NCI-H2107 (cell line): ENCODE measurements around the gene CLSTN2.

ENCODE experiments used
- DNase-seq: peaks from one replicate; lab custom pipeline; 2025; lab: John Stamatoyannopoulos, UW

The CLSTN2 gene

DNA sequence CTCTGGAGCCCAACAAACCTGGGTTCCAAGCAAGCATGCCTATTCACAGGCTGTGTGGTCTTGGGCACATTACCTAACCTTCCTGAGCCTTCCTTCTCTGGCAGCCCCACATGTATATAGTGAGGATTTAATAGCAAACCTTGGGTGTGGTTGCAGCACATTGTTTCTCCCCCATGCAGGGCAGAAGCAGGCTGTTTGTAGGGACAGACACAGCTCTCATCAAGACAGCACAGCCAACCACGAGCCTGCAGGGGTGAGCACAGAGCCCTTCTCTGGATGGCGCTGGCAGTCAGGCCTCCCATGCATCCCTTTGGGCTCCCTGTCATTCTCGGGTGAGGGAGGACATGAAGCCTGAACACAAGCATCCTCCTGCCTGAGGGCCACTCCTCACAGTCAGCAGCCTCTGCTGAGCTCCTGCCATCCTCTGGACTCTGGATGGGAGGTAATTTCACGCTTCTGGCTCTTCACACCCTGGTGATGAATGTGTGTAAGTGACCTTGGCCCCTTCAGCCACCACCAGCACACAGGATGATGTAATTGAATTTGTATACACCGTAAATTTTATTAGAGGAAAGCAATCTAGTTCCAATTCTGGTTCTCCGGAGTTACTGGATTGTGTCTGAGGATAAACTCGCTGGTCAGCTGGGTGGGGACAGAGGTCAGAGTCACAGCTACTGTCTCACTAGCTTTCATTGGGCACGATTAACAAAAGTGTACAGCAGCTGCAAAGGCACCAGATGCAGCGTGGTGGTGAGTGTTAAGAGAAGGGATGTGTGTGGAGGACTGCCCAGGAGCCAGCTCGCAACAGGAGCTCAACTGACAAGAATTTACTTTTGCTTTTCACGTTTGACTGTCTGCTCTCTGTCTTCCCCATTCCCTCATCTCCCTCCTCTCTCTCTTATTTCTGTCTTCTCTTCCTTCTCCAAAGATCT, 118.1 kb downstream of the CLSTN2 start:
- DNase-seq, result no peak

DNA sequence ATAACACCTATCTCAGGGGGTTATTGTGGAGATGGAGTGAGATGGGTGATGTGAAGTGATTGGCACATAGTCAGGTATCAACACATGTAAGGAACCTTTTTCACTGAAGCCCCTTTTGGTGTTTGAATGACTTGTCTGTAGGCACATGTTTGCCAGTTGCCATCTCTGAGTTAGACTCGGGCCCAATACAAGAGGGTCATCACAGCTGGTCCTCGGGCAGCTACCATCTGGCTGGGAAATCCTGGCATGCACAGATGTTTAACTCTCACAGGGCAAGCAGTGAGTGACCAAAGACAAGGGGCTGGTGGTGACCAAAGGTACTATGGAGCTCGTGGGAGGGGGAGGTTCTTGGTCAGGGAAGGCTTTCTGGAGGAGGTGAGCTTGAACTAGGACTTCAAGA, 118.8 kb downstream of the CLSTN2 start:
- DNase-seq, result no peak

DNA sequence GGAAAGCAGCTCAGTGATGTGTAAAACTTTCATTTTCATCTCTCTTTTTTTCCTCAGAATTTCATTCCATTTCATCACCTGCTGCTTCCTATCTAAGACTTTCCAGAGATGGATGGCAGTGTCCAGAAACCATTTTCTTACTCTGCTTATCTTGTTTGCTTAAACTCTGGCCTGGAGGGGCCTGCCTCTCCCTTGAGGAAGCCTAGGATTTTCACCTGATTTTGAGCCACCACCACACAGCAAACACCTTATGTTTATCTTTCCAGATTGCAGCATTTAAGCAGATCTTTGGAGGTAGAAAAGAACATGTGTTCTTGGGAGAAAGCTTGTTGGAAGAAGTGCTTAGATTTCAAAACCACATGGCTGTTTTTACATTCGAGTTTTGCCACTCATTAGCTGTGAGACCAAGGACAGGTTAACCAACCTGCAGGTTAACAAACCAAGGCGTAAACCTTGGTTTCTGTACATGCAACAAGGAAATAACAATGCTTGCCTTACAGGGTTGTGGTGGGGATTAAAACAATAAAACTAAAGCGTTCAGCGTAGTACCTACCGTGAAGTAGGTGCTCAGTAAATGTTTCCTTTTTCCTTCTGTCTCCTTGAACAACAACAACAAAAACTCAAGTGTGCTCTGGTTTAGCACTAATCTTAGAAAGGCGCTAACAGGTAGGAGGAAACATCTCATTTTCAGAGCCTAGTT, 120.3 kb downstream of the CLSTN2 start:
- DNase-seq, result no peak

DNA sequence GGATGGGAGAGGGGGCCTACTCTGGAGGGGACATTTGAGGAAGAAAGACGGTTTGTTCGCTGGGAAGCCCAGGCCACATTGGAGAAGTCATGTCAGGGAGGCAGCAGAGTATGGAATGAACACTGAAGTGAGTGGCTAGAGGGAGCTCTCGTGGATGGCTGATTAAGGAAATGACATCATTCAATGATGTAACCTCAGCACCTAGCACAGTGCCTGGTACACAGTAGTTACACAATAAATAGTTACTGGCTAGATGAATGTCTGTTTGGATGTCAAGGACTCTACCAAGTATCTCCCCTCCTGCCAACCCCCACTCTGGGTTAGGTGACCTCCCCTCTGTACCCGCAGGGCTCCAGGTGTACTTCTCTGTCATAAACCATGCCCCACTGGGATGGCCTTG, 121.1 kb downstream of the CLSTN2 start:
- no peak for DNase-seq

GRCh38 chr3:140061211-140061610, 126.2 kb downstream of the CLSTN2 start:
- no peak for DNase-seq

DNA sequence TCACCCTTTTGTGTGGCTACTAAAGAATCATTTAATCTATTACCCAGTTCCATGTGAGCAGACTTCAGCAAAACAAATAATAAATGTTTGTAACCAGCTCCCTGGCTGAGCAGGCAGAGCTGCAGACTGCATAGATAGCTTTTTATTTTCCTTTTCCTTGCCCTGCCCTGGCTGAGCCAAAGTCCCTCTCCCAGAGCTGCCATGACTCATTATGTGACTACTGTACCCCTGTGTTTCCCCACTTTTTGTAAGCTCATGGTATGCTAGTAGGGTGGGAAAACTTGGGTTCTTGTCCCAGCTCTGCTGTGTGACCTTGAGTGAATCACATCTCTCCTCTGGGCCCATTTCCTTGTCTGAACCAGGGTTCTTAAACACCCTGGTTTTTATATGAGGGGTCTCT, 127.5 kb downstream of the CLSTN2 start:
- DNase-seq, result no peak

DNA sequence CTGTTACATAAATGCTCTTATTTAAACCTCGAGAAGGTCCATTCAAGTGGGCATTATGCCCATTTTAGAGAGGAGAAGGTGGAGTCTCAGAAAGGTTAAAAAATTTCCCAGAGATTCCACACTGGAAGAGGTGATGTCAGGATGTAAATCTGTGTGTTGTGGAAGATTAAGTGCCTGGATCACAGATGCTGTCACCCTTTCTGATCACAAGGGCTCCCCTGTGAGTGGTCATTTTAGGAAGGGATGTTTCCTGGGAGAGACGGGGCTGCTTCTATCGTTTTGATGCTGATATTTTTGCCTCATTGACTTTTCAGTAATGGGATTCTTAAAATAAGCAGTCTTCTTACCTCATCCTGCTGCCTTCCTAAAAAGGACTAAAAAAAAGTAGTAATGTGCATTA, 132.5 kb downstream of the CLSTN2 start:
- DNase-seq, result no peak

DNA sequence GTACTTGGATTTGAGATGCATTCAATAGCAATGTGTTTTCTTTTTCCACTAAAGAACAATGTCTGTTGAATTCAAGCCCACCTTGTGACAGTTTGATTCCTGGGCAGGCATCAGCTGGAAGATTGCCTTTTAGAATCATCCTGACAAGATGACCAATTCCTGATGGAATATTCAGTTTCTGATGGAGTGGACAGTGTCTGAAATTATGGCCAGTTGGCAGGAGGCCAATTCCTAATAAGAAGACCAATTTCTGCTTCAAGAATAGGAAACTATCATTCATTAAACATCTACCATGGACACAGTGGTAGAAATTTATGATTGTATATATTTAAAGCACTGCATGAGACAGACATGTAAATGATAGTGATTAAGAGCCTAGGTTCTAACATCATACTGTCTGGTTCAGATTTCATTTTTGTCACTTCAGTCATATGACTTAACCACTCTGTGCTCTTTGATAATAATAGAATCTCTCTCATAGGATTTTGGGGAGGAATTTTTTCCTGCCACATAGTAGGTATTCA, 133.6 kb downstream of the CLSTN2 start:
- no peak for DNase-seq

GRCh38 chr3:140073278-140074045, 138.5 kb downstream of the CLSTN2 start:
- no peak for DNase-seq

DNA sequence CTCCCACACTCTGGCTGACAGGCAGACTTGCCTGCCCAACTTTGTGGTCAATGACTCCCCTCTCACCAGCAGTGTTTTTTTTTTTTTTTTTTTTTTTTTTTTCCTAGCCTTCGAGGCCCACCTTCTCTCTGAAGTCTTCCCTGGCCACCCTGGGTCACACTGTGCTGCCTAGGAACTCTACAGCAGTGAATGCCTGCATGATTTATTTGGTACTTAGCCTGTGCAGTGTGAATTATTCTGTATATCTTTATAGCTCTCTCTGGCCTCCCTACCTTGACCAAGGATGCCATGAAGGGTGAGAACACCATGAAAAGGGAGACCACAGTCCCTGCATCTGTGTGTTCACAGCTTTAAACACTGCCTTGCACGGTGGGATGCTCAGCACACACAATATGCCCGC, 141.6 kb downstream of the CLSTN2 start:
- no peak for DNase-seq

DNA sequence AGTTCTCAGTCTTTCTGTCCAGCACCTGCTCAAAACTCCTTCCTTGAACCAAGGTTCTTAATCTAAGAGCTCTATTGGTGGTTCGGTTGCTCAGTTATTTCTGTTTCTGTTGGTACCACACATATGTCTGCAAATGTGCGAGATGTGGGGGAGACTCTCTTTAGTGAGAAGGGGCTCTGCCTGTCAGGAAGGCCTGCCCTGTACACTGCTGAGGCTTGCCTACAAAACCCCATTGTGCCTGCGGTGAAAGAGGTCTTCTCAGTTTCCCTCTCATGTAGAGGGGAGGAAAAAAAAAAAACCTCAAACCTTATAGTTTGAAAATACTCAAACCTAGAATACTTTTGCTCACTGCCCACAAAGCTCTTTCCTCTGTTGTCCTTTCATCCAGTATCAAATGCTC, 142.4 kb downstream of the CLSTN2 start:
- no peak for DNase-seq

- DNase-seq, result no peak
Measured at GRCh38 chr3:140078343-140078742, 143.4 kb downstream of the CLSTN2 start.

DNA sequence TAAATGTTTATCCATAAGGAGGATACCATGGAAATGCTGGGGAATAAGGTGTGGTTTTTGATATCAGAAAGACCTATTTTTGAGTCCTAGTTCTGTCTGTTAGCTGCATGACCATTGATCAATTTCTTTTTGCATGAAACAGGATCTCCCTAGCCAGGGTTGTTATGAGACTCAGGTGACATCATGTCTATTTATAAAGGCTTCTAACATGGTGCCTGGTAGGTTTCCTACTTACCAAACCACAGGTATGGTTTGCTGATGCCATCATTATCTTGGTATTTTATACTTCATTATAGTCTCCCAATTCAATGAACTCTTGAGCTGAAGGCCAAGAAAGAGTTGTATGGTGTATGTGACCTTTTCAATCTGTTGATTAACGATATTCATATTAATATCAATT, 144.0 kb downstream of the CLSTN2 start:
- no peak for DNase-seq

GRCh38 chr3:140081887-140082286, 146.9 kb downstream of the CLSTN2 start:
- DNase-seq, result no peak

GRCh38 chr3:140085001-140085400, 150.0 kb downstream of the CLSTN2 start:
- no peak for DNase-seq

DNA sequence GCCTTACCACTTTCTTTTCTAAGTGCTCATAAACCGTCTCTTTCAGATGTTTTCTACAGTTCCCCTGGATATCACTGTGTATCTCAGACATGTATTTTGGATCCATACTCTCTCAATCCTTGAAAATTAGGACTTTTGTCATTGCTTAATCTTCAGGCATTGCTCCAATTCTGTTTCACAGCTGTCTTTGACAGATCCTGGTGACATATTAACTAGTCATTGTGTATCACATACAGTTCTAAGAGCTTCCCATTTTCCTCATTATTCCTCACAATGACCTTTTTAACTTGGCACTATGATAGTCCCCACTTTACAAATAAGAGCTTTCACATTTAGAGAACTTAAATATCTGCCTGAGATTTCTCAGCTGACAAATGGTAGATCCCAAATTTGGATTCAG, 151.7 kb downstream of the CLSTN2 start:
- no peak for DNase-seq

- DNase-seq, result no peak
Measured at GRCh38 chr3:140088058-140088457, 153.1 kb downstream of the CLSTN2 start.

DNA sequence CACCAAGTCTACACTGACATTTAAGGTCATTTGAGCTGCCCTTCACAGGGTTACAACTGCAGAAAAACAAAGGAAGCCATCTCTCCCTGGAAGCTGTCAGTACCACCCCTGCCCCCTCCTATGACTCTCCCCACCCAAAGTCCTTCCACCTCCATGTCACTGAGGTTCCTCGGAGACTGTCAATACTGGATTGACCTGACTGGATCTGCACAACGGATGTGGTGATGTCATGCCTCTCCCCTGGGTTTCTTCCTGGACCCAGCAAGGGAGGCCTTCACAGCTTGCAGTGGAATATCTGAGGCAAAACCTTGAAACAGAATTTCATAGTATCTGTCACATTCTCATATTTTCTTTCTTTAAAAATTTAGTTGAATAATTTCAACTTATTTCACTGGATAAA, 153.5 kb downstream of the CLSTN2 start:
- DNase-seq, result no peak

- DNase-seq, result no peak
Measured at GRCh38 chr3:140089403-140090072, 154.6 kb downstream of the CLSTN2 start.

- no peak for DNase-seq
Measured at GRCh38 chr3:140091143-140091542, 156.2 kb downstream of the CLSTN2 start.

- DNase-seq, result no peak
Measured at GRCh38 chr3:140092848-140093536, 158.0 kb downstream of the CLSTN2 start.
